HG03565 (cell line): Measurements from ENCODE around the gene DLK1.

Source experiments
- ATAC-seq: cut with Tn5 transposase; IDR thresholded peaks from one replicate; pipeline ENCODE4 v1.9.1; 2021; ENCODE audit warnings: mild to moderate bottlenecking, moderate library complexity; ENCODE audit not compliant: unreplicated experiment

Gene DLK1

GRCh38 chr14:100714258-100714892 is 12.3 kb upstream of the DLK1 start:
- no peak for ATAC-seq

GRCh38 chr14:100715332-100715731 is 11.4 kb upstream of the DLK1 start:
- ATAC-seq, result no peak

- no peak for ATAC-seq
Measured at GRCh38 chr14:100715803-100716202, 10.9 kb upstream of the DLK1 start.

GRCh38 chr14:100717386-100717785 is 9.3 kb upstream of the DLK1 start:
- no peak for ATAC-seq

- no peak for ATAC-seq
Measured at GRCh38 chr14:100719976-100720520, 6.6 kb upstream of the DLK1 start.

GRCh38 chr14:100721568-100721967 is 5.1 kb upstream of the DLK1 start:
- ATAC-seq, result no peak

GRCh38 chr14:100722367-100722766 is 4.3 kb upstream of the DLK1 start:
- ATAC-seq, result no peak

GRCh38 chr14:100723135-100723829 is 3.4 kb upstream of the DLK1 start:
- ATAC-seq, result no peak

GRCh38 chr14:100723830-100724437 is 2.8 kb upstream of the DLK1 start:
- no peak for ATAC-seq

GRCh38 chr14:100724536-100724935 is 2.2 kb upstream of the DLK1 start:
- ATAC-seq, result no peak

- no peak for ATAC-seq
Measured at GRCh38 chr14:100725587-100726387, 905 bp upstream of the DLK1 start.

GRCh38 chr14:100727086-100727872 is 587 bp downstream of the DLK1 start:
- ATAC-seq, result no peak

GRCh38 chr14:100727873-100728240 is 1.2 kb downstream of the DLK1 start:
- no peak for ATAC-seq

GRCh38 chr14:100728962-100729361 is 2.3 kb downstream of the DLK1 start:
- no peak for ATAC-seq

- no peak for ATAC-seq
Measured at GRCh38 chr14:100729982-100730381, 3.3 kb downstream of the DLK1 start.

- ATAC-seq, result no peak
Measured at GRCh38 chr14:100730581-100730980, 3.9 kb downstream of the DLK1 start.

GRCh38 chr14:100731011-100731670 is 4.4 kb downstream of the DLK1 start:
- no peak for ATAC-seq

GRCh38 chr14:100731846-100732765 is 5.4 kb downstream of the DLK1 start:
- ATAC-seq, result no peak

- ATAC-seq, result no peak
Measured at GRCh38 chr14:100732766-100733100, 6.0 kb downstream of the DLK1 start.
